PFSK-1 (cell line): Measurements from ENCODE around the gene USP46.

Experiments used
- FOXP2 ChIP-seq: optimal IDR thresholded peaks from 2 replicates; pipeline ENCODE3; 2011; ENCODE audit warnings: borderline replicate concordance, control low read depth, inconsistent platforms; ENCODE audit not compliant: insufficient read depth; ENCODE audit errors: extremely low read length, extremely low read depth
- POLR2AphosphoS5 ChIP-seq: IDR thresholded peaks from 2 replicates; pipeline ENCODE4 v1.6.1; 2012; ENCODE audit warnings: low read depth, mild to moderate bottlenecking, control low read depth, low read length, moderate library complexity
- SIN3A ChIP-seq: IDR thresholded peaks from 2 replicates; pipeline ENCODE4 v1.6.1; 2012; ENCODE audit warnings: mild to moderate bottlenecking, low read length, moderate library complexity, borderline replicate concordance; ENCODE audit not compliant: insufficient read depth
- TAF1 ChIP-seq: IDR thresholded peaks from 2 replicates; pipeline ENCODE4 v1.6.1; 2012; ENCODE audit warnings: low read length, control low read depth, borderline replicate concordance; ENCODE audit not compliant: insufficient read depth
- TF ChIP-seq, protein P1 (sequence below), 2 experiments: IDR thresholded peaks; 2 replicates each; pipeline versions ENCODE4 v1.6.1 to v1.8.0; 2011 to 2012; ENCODE audit warnings: low read depth in 2 of 2, low read length in 2 of 2, control low read depth in 1 of 2, inconsistent platforms in 1 of 2, mild to moderate bottlenecking in 1 of 2, moderate library complexity in 1 of 2; ENCODE audit not compliant: insufficient read depth in 1 of 2

USP46 gene

DNA sequence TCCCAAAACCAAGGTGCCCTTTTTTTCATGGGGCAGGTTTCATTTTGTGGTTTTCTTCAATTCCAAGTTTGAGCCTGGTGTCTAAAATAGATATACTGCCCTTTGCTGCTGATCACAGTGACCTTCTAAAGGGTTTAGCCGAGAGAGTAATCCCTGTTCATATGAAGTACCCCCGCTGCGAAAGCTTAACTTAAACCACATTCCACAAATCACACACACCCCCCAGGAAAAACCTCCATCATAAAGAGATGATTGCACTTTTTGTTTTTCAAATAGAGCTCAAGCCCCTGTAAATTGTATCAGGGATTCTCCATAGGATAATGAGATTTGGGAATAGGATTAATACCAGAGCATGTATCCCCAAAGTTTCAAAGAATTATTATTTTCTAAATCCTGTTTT, 90.8 kb downstream of the USP46 start:
- TF ChIP-seq, protein P1, sequence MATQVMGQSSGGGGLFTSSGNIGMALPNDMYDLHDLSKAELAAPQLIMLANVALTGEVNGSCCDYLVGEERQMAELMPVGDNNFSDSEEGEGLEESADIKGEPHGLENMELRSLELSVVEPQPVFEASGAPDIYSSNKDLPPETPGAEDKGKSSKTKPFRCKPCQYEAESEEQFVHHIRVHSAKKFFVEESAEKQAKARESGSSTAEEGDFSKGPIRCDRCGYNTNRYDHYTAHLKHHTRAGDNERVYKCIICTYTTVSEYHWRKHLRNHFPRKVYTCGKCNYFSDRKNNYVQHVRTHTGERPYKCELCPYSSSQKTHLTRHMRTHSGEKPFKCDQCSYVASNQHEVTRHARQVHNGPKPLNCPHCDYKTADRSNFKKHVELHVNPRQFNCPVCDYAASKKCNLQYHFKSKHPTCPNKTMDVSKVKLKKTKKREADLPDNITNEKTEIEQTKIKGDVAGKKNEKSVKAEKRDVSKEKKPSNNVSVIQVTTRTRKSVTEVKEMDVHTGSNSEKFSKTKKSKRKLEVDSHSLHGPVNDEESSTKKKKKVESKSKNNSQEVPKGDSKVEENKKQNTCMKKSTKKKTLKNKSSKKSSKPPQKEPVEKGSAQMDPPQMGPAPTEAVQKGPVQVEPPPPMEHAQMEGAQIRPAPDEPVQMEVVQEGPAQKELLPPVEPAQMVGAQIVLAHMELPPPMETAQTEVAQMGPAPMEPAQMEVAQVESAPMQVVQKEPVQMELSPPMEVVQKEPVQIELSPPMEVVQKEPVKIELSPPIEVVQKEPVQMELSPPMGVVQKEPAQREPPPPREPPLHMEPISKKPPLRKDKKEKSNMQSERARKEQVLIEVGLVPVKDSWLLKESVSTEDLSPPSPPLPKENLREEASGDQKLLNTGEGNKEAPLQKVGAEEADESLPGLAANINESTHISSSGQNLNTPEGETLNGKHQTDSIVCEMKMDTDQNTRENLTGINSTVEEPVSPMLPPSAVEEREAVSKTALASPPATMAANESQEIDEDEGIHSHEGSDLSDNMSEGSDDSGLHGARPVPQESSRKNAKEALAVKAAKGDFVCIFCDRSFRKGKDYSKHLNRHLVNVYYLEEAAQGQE (IDR thresholded peaks at IDR 0.05; ENCODE audit: insufficient read depth in 1 of 2, low read depth in 2 of 2, low read length in 2 of 2): no peak
- no peak for TF ChIP-seq TAF1
- no peak for TF ChIP-seq SIN3A
- no peak for TF ChIP-seq FOXP2
- TF ChIP-seq POLR2AphosphoS5: no peak

DNA sequence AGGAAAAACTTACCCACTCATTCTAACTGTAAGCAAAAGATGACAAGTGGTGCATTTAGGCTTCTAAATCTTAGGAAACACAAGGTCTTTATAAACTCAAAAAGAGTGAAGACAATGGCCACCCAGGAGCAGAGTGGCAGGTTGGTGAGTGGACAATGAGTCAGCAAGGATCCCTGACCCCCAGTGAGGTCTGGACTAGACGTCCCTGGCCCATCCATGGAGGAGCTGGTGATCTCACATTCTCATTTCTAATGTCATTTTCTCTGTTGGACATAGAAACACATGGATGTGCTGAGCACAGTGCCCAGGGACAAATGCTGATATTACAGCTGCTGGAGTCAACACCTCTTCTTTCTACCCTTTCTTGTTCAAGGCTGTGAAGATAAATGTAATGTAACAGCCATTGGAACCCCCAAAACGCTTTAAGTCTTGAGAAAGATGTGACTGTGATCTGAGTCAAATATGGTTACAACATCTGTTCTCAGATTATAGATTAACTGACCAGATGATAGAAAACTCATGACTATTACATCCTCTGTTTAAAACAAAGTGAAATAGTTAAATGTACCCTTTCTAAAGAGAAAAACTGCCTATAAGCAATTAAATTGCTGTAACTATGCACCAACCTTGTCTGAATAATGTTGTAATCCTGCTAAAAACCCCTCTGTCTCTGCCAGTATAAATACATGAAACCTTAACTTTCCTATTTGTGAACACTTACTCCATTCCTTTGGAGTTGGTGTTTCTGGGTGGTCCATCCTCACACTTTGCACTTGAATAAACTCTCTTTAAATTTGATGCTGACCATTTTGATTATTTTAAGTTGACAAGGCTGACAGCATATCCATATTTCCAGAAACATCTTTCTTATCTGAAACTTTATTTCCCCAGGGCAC, 92.7 kb downstream of the USP46 start:
- TF ChIP-seq, protein P1 (IDR thresholded peaks at IDR 0.05; ENCODE audit: insufficient read depth in 1 of 2, low read depth in 2 of 2, low read length in 2 of 2): no peak
- no peak for TF ChIP-seq FOXP2
- TF ChIP-seq TAF1: no peak
- TF ChIP-seq SIN3A: no peak
- no peak for TF ChIP-seq POLR2AphosphoS5

DNA sequence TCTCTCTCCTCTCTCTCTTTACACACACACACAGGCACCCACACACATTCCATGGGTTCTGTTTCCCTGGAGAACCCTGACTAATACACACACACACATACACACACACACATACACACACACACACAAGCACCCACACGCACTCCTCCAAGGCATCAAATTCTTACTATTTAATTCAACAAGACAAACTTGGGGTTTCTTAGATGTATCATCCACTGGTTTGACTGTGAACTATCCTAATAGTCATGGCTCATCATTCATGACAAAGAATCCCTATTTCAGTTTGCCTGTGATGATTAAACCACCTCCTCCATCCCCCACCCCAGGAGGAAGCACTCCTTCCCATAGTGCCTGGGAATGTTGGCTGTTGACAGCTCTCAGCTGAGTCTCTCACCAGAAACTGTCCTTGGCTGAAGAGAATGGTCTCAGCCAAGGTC, 98.2 kb downstream of the USP46 start:
- TF ChIP-seq SIN3A: no peak
- no peak for TF ChIP-seq TAF1
- TF ChIP-seq, protein P1 (IDR thresholded peaks at IDR 0.05; ENCODE audit: insufficient read depth in 1 of 2, low read depth in 2 of 2, low read length in 2 of 2): no peak
- TF ChIP-seq POLR2AphosphoS5: no peak
- no peak for TF ChIP-seq FOXP2

DNA sequence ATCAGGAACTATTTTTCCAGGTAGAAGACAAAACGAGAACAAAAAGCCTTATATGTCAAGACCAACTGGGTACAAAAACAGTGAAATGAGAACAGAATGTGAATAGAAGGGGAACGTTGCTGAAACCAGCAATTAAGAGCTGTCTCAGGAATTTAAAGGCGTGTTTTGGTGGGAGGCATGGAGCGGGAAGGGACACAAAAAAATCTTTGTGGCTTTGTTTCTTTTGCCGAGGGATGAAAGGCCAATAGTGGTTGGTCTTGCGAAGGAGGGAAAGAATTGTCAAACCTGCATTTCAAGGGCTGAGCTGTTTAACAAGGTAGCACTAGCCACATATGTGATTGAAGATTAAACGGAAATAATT, 103.8 kb downstream of the USP46 start:
- TF ChIP-seq, protein P1 (IDR thresholded peaks at IDR 0.05; ENCODE audit: insufficient read depth in 1 of 2, low read depth in 2 of 2, low read length in 2 of 2): no peak
- TF ChIP-seq TAF1 (no peak), SIN3A (no peak), FOXP2 (no peak), POLR2AphosphoS5 (no peak)
